ENCODE measurements around the gene FGD4. TPM values are rescaled to one million over a fixed set of nuclear protein-coding genes. Genes with fewer than 3 reads are reported as not detected.
A peak's percentile ranks its signal among the peaks of the same experiment; 100 is the strongest.

The FGD4 gene
- total RNA-seq: under 1 TPM; 0.34 to 0.45 TPM

DNA sequence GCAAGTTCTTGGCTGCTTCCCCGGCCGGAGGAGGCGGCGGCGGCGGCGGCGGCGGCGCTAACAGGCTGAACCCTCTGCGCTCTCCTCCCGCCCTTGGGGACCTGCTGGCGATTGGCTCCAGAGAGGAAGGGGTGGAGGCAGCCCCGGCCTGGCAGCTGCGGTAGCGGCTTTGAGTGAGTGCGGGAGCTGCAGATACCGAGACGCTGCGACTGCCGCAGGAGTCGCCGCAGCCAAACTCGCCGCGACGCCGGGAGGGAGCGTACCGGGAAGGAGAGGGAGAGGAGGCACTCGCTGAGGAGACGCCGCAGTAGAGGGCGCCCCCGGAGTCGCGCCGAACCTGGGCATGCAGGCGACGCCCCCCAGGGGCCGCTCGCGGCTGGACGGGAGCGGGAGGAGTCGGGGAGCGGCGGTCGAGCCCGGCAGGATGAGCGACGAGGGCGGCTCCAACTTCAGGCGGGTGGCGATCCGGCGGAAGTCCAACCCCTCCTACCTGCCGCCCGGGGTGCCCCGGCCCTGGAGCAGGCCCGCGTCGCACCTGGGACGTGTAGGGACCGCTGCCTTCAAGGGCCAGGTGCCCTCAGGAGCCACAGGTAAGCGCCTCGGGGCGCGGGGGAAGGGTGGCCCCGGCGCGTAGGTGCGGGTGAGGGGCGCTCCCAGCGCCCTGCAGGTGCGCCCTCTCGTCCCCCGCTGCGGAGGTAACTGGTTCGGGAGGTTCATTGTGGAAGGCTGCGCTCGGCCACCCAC lies at the start of gene FGD4:
Gene FGD4 (plus strand): TSS at position 189 of the 744 bp plus-strand sequence.
- Mint-ChIP-seq H3K4me3 (peak within 1 kb of the TSS; percentile 90), H3K4me1 (peaks cover 1% of the 10 kb centered on the region), H3K9me3 (no peaks in the 10 kb centered on the region), H3K27ac (no peak within 1 kb of the TSS), H3K36me3 (no peaks in the 10 kb centered on the region), H3K27me3 (peaks cover 49% of the 10 kb centered on the region)
- DNase-seq: peak; percentile 76

DNA sequence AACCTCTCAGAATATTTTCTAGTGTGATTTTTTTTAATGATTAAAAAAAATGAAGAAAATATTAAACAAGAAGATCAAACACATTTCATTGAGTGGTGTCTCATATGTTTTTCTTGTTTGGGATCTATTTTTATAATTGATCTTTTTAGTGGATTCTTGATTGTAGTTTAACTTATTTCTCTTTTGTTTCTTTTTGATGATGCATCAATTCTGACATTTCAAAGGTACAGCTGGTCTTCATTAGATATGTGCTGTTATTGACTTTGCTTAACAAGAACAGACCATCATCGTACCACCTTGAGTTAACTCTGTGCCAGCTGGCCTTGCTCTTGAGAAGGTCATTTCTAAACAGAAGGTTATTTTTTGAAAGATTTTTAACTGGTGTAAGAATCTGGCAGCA lies 45.8 kb upstream of the FGD4 start:
- Mint-ChIP-seq H3K36me3 (no peaks in the 10 kb centered on the region), H3K27me3 (no peaks in the 10 kb centered on the region)

DNA sequence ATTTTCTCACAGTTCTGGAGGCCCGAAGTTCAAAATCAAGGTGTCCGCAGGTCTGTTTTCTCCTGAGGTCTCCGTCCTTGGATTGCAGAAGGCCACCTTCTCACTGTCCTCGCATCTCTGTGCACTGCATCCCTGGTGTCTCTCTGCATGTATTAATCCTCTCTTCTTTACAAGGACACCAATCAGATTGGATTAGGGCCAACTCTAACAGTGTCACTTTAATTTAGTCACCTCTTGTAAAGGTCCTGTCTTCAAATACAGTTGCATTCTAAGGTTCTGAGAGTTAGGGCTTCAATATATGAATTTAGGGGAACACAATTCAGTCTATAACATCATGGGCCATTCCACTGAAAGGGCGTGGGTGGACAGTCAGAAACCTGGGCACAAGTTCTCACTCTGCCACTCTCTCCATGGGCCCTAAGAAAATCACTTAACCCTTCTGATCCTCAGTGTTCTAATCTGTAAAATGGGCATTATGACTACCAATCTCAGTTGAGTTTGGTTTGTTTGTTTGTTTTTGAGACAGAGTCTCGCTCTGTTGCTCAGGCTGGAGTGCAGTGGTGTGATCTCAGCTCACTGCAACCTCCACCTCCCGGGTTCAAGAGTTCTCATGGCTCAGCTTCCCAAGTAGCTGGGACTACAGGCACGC lies 41.6 kb upstream of the FGD4 start:
- H3K4me1 Mint-ChIP-seq: no peaks in the 10 kb centered on the region
- no peaks in the 10 kb centered on the region for H3K36me3 Mint-ChIP-seq
- no peaks in the 10 kb centered on the region for H3K9me3 Mint-ChIP-seq
- DNase-seq: no peak
- no peak overlapping the region for H3K4me3 Mint-ChIP-seq
- H3K27ac Mint-ChIP-seq: no peak overlapping the region
- no peaks in the 10 kb centered on the region for H3K27me3 Mint-ChIP-seq

More for the DNA sequence above, 45.8 kb upstream of the FGD4 start:
- no peak for DNase-seq
- H3K4me3 Mint-ChIP-seq: no peak overlapping the region
- no peaks in the 10 kb centered on the region for H3K4me1 Mint-ChIP-seq
- H3K9me3 Mint-ChIP-seq: no peaks in the 10 kb centered on the region
- no peak overlapping the region for H3K27ac Mint-ChIP-seq

DNA sequence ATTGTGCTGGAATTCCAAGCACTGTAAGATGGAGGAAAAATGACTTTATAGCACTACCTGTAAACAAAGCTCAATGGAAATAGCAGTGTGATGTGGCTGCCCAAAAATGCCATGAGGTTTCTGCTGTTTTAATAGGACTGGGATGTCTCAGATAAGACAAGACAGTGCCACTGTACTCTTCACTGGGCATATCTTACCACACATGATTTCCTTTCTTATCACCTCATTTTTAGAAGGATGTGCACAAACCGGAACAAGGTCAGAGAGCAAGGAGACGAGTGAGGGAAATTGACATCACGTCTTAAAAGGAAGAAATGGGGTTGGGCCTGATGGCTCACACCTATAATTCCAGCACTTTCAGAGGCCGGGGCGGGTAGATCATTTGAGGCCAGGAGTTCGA lies 38.4 kb upstream of the FGD4 start:
- H3K27me3 Mint-ChIP-seq: no peaks in the 10 kb centered on the region
- no peak overlapping the region for H3K4me3 Mint-ChIP-seq
- no peaks in the 10 kb centered on the region for H3K9me3 Mint-ChIP-seq
- H3K4me1 Mint-ChIP-seq: no peaks in the 10 kb centered on the region
- H3K27ac Mint-ChIP-seq: no peak overlapping the region
- no peak for DNase-seq
- no peaks in the 10 kb centered on the region for H3K36me3 Mint-ChIP-seq

DNA sequence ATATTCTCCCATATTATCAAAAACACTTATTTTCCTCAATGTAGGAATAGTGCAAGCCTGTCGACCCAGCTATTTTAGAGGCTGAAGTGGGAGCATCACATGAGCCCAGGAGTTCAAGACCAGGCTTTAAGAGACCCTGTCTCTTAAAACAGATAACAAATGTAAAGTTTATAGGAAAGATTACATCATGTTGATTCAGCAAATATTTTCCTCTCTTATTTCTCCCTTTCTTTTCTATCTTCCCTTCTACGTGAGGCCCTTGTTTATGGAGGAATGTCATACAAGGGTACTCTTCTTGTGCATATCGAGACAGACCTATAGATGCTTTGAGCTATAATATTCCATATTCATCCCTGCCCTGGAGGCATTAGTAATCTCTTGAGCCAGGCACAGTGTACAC lies 36.5 kb upstream of the FGD4 start:
- Mint-ChIP-seq H3K36me3 (no peaks in the 10 kb centered on the region), H3K4me1 (no peaks in the 10 kb centered on the region), H3K27me3 (no peaks in the 10 kb centered on the region), H3K9me3 (no peaks in the 10 kb centered on the region), H3K27ac (no peak overlapping the region), H3K4me3 (no peak overlapping the region)
- no peak for DNase-seq

DNA sequence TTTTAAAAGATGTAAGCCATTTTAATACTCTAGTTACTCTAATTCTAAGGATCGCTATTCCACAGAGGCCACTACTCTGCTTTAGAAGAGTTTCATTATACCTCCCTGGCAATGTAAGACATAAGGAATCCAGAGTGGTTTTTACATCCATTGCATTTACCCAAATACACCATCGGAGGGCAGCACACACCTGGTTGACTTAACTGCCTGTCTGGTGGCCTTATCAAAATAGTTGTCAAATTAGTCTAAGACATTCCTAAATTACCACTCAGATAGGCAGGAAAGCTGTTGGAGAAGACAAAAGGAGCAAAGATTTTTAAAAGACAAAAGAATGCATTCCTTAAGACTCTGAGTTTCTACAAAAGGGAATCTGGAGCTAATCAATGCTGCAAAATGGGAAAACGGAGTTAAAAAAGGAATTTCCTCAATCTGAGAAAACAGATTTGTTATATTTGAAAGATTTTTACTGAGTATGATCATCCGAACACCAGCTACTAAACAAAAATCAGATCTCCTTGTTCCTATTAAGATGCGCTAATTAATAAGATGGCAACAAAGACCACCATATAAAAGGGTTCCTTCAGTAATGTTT lies 33.8 kb upstream of the FGD4 start:
- Mint-ChIP-seq H3K36me3 (no peaks in the 10 kb centered on the region), H3K4me3 (no peak overlapping the region), H3K9me3 (no peaks in the 10 kb centered on the region), H3K4me1 (no peaks in the 10 kb centered on the region), H3K27me3 (no peaks in the 10 kb centered on the region), H3K27ac (no peak overlapping the region)
- DNase-seq: peak; percentile 24

DNA sequence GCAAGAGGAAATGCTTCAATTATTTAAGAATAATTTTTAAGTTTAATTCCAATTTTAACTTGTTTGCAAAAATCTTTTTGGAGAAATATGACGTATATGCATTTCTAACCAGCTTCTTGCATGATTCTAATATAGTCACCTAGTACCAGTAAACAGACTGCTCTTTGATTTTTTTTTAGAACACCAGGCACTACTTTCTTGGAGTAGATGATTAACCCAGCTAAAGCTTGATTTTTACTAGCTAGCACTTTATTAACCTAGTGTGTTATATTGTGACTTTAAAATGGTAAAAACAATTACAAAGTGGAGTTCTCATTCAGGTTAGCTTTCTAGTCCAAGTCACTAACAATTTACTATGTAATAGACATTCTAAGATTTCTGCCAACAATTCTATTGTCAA lies 32.6 kb upstream of the FGD4 start:
- Mint-ChIP-seq H3K9me3 (no peaks in the 10 kb centered on the region), H3K27me3 (no peaks in the 10 kb centered on the region), H3K27ac (no peak overlapping the region), H3K36me3 (no peaks in the 10 kb centered on the region), H3K4me1 (no peaks in the 10 kb centered on the region), H3K4me3 (no peak overlapping the region)
- DNase-seq: no peak

DNA sequence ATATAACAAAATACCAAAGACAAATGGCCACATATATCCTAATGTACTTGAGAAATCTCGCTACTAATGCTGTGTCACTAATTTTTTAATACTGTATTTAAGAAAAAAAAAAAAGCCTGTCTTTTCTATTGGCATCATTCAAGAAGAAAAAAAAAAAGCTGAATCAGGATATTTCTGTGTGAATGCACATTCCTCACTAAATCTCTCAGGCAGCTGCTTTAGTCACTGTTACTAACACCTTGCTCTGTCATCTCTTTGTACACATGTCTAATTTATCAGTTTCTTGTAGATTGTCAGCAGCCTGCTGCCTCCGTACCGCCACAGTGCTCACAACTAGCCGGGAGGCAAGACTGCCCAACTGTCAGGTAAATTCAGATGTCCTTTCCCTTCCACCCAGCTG lies 32.0 kb upstream of the FGD4 start:
- no peak for DNase-seq
- H3K27me3 Mint-ChIP-seq: no peaks in the 10 kb centered on the region
- no peaks in the 10 kb centered on the region for H3K4me1 Mint-ChIP-seq
- no peak overlapping the region for H3K4me3 Mint-ChIP-seq
- H3K36me3 Mint-ChIP-seq: no peaks in the 10 kb centered on the region
- no peaks in the 10 kb centered on the region for H3K9me3 Mint-ChIP-seq
- no peak overlapping the region for H3K27ac Mint-ChIP-seq

DNA sequence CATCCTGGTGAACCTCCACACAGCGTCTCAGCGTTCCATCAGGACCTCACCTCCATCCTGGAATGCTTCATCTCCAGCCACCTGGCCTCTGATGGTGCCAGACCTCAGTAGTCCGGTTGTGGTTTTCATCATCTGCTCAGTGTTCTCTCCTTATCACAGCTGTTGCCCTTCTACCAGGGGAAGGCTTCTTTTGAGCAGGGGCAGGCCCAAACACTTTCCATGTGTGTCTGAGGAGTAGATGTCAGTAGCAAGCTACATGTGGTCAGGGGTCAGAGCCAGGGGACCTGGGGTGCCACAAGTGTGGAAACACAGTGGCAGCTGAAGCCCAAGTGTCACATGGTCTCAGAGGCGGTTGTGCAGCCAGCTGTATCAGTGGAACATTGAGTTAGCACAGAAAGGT lies 30.2 kb upstream of the FGD4 start:
- Mint-ChIP-seq H3K27ac (no peak overlapping the region), H3K9me3 (no peaks in the 10 kb centered on the region), H3K27me3 (no peaks in the 10 kb centered on the region), H3K4me3 (no peak overlapping the region), H3K4me1 (no peaks in the 10 kb centered on the region), H3K36me3 (no peaks in the 10 kb centered on the region)
- DNase-seq: no peak

DNA sequence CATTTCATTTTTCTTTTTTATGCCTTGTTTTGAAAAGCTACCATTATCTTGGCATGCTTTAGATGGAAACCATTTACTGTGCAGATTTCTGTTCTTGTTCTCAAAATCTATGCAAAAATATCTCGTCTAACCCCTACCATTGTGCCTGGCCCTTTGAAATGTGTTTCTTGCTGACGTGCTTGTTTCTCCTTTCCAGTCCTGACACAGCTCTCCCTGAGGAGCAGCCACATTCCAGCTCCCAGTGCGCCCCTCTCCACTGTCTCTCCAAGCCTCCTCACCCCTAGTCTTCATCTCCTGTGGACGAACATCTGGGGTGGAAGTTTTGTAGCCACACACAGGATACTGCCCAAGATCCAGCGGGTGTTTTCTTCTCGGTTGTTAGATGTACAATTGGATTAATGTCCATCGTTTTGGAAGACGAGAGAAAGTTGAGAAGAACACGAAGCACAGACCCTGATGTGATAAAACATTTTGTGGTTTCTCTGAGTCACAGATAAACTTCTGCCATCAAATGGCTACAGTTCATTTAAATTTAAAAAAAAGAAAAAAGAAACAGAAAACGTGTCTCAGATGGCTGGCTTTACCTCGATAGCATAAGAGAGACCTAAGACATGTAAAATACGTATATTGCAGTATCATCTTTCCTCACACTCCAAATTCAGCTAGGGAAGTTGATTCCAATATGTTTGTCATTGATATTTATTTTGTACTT lies 21.9 kb upstream of the FGD4 start:
- Mint-ChIP-seq H3K9me3 (no peaks in the 10 kb centered on the region), H3K27ac (no peak overlapping the region), H3K4me3 (no peak overlapping the region), H3K36me3 (no peaks in the 10 kb centered on the region), H3K4me1 (no peaks in the 10 kb centered on the region), H3K27me3 (no peaks in the 10 kb centered on the region)
- no peak for DNase-seq

DNA sequence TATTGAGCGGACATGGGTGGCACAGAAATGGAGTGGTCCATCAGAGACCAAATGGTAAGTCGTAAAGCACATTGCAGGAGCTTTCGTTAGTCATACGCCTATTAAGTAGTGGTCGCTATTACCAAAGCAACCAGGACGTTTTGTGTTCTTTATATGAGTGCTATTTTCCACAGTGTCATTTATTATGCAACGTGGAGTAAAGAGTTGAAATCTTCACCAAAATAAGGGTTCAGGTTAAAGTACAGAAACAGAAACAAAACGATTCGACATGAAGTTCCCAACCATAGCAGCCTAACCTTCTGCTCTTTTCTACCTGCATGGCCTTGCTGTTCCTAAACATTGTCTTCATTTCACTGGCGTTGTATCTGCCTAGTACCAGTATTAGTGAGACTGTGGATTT lies 20.1 kb upstream of the FGD4 start:
- no peak overlapping the region for H3K27ac Mint-ChIP-seq
- no peaks in the 10 kb centered on the region for H3K36me3 Mint-ChIP-seq
- H3K27me3 Mint-ChIP-seq: no peaks in the 10 kb centered on the region
- no peaks in the 10 kb centered on the region for H3K4me1 Mint-ChIP-seq
- H3K9me3 Mint-ChIP-seq: no peaks in the 10 kb centered on the region
- H3K4me3 Mint-ChIP-seq: no peak overlapping the region
- DNase-seq: no peak

DNA sequence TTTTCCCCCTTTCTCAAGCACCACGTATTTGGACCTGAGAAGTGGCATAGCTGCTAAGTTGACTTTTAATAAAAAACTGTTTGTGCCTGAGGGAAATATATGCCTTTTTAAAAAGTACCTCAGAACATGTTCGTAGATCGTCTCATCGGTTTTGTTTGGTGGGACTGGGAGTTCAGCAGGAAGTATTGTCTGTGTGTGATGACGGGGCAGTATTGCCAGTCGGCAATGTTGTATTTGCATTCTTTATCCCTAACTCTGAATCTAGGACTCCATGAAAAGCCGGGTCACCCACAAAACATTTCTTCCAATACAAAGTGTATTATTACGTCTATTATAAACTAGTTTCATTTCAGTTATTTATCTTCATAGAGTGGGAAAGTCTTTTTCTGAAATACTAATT lies 19.7 kb upstream of the FGD4 start:
- H3K36me3 Mint-ChIP-seq: no peaks in the 10 kb centered on the region
- DNase-seq: no peak
- no peaks in the 10 kb centered on the region for H3K27me3 Mint-ChIP-seq
- no peaks in the 10 kb centered on the region for H3K4me1 Mint-ChIP-seq
- H3K9me3 Mint-ChIP-seq: no peaks in the 10 kb centered on the region
- H3K4me3 Mint-ChIP-seq: no peak overlapping the region
- no peak overlapping the region for H3K27ac Mint-ChIP-seq

DNA sequence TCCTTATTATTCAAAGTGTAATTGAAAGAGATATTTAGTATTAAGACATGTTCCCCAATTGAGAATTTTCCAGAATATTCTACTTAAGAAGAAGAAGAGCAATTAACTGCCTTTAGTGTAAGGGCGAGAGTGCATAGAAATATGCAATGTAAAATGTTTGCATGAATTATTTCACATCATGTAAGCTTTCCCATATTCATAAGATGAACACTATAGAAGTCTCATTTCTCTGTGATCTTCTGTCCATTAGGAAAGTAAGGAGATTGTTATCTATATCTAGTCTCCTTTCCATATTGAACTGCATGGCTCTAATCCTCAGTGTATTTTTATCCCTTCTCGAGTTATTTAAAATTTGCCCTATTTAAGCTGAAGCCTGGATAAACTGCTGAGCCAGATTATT lies 17.1 kb upstream of the FGD4 start:
- no peaks in the 10 kb centered on the region for H3K36me3 Mint-ChIP-seq
- H3K9me3 Mint-ChIP-seq: no peaks in the 10 kb centered on the region

DNA sequence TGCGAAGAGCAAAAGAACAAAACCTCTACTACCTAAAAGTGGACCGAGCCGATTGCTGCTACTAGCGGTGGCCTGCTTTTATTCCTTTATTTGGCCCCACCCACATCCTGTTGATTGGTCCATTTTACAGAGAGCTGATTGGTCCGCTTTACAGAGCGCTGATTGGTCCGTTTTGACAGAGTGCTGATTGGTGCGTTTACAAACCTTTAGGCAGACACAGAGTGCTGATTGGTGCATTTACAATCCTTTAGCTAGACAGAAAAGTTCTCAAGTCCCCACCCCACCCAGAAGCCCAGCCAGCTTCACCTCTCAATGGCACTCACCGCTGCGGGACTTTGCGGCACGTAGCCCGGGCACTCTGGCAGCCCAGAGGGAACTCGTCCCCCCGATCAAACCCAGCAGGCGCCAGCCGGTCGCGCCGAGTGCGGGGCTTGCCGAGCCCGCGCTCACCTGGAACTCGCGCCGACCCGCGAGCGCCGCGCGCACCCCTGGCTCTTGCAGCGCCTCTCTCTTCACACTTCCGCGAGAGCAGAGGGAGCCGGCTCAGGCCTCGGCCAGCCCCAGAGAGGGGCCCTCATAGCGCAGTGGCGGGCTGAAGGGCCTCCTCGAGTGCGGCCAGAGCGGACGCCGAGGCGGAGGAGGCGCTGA lies 8.7 kb upstream of the FGD4 start:
- H3K27me3 Mint-ChIP-seq: peaks cover 33% of the 10 kb centered on the region
- no peak overlapping the region for H3K27ac Mint-ChIP-seq
- H3K4me3 Mint-ChIP-seq: peak overlapping the region; percentile 75
- peak; percentile 50 for DNase-seq
- peaks cover 2% of the 10 kb centered on the region for H3K4me1 Mint-ChIP-seq
- no peaks in the 10 kb centered on the region for H3K9me3 Mint-ChIP-seq
- H3K36me3 Mint-ChIP-seq: no peaks in the 10 kb centered on the region

More for the DNA sequence above, 17.1 kb upstream of the FGD4 start:
- Mint-ChIP-seq H3K27ac (no peak overlapping the region), H3K4me1 (no peaks in the 10 kb centered on the region), H3K4me3 (no peak overlapping the region), H3K27me3 (no peaks in the 10 kb centered on the region)
- DNase-seq: no peak

DNA sequence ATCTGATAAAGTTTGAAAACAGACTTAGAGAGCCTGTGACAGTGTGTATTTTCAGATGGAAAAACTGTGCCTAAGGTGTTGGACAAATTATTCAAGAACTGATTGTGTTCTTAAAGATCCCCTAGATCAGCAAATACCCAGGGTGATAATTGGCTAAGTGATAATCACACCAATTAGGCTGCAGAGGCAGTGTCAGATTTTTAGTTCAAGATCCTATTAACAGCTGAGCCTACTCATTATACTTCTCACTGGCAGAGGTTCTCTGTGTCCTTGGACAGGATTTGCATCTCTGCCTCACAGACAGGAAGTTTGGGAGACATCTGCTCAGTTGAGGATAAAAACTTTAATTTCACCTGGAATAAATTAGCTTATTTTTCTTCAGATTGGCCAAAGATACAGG lies 4.3 kb upstream of the FGD4 start:
- no peak for DNase-seq
- H3K27me3 Mint-ChIP-seq: peaks cover 40% of the 10 kb centered on the region
- H3K4me1 Mint-ChIP-seq: peaks cover 3% of the 10 kb centered on the region
- no peak overlapping the region for H3K27ac Mint-ChIP-seq
- no peak overlapping the region for H3K4me3 Mint-ChIP-seq
- H3K36me3 Mint-ChIP-seq: no peaks in the 10 kb centered on the region
- H3K9me3 Mint-ChIP-seq: no peaks in the 10 kb centered on the region

Measured in activated naive CD8-positive, alpha-beta T cell treated with anti-CD3 and anti-CD28 coated beads for 36 hours (primary cell).